Stimulated activated CD8-positive, alpha-beta memory T cell treated with anti-CD3 and anti-CD28 coated beads, Interleukin-4, amount 100 ng/mL, for 1 hour (primary cell): Measurements from ENCODE around the gene ZNF582.

ENCODE experiments used
- DNase-seq, 2 donors: peaks; one replicate each; pipeline ENCODE4 v3.0.0-alpha.2; 2020; ENCODE audit warnings: low read depth in 2 of 2, low spot score in 1 of 2

Gene ZNF582

DNA sequence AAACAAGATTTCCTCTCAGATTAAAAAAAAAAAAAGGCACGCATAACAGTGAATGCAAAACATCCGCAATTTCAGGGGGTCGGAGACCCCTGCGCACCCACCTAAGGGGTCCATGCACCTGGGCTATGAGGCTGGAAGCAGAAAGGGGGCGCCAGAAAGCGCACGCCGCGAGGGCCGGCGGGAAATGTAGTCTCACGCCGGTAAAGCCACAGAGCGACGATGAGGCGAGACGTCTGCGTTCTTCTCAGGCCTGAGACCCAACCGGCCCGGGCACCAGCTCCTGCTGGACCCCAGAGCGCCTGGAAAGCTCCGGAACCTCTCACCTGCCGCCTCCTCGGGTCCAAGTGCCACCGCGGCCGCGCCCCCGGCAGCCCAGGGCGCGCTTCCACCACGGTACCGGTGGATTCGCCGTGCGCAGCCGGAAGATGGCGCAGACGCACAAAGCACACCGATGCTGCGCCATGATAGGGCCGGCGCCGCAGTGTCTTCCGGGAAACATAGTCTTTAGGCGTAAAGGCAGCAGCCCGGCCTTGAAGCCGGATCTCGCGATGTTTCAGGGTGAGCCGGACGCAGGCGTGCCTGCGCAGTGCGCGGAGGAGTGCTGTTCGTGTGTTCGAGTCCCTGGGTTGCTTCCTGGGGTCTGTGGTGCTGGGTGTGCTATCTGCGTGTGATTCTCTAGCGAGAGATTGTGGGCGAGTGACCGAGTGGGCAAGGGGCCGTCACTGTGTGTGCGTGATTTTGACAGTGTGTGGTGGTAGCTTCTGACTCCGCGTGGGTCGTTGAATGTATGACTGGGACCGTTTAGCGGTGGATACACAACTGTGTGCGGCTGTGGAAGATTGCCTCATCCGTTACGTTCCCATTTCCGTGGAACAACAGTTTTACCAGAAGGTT, at the start of gene ZNF582:
TSS of gene ZNF582 (minus strand) at position 416 of the 894 bp plus-strand sequence. CDS start 1,782 bp downstream, outside the sequence.
- DNase-seq = peak; percentile 68 to 82

DNA sequence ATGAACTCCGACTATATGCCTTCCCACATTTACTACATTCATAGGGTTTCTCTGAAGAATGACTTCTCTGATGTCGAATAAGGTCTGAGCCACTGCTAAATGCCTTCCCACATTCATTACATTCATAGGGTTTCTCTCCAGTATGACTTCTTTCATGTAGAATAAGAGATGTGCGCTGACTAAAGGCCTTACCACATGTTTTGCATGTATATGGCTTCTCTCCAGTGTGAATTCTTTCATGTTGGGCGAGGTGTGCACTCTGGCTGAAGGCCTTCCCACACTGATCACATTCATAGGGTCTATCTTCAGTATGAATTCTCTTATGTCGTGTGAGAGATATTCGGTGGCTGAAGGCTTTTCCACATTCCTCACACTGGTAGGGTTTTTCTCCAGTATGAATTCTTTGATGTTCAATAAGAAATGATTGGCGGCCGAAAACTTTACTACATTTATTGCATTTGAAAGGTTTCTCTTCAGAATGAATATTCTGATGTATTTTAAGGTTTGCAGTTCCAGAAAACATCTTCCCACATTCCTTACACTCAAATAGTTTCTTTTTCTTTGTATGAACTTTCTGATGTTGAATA, 48.0 kb upstream of the ZNF582 start:
- no peak for DNase-seq

- DNase-seq = no peak
Observed at GRCh38 chr19:56423985-56424353, 30.6 kb upstream of the ZNF582 start.

GRCh38 chr19:56423276-56423984, 30.1 kb upstream of the ZNF582 start:
- no peak for DNase-seq

- no peak for DNase-seq
Observed at GRCh38 chr19:56405062-56405461, 11.7 kb upstream of the ZNF582 start.

DNA sequence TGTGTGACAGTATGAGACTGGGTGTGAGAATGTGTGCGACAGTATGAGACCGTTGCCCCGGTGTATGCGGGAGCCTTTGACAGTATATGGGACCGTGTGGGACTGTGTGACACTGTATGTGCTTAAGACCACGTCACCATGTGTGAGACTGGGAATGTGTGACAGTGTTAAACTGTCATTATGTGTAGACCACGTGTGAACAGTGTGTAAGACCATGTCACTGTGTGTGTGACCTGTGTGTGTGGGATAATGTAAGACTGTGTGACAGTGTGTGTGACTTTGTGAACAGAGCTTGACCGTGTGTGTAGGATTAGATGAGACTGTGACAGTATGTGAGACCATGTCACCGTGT, 11.3 kb upstream of the ZNF582 start:
- no peak for DNase-seq

DNA sequence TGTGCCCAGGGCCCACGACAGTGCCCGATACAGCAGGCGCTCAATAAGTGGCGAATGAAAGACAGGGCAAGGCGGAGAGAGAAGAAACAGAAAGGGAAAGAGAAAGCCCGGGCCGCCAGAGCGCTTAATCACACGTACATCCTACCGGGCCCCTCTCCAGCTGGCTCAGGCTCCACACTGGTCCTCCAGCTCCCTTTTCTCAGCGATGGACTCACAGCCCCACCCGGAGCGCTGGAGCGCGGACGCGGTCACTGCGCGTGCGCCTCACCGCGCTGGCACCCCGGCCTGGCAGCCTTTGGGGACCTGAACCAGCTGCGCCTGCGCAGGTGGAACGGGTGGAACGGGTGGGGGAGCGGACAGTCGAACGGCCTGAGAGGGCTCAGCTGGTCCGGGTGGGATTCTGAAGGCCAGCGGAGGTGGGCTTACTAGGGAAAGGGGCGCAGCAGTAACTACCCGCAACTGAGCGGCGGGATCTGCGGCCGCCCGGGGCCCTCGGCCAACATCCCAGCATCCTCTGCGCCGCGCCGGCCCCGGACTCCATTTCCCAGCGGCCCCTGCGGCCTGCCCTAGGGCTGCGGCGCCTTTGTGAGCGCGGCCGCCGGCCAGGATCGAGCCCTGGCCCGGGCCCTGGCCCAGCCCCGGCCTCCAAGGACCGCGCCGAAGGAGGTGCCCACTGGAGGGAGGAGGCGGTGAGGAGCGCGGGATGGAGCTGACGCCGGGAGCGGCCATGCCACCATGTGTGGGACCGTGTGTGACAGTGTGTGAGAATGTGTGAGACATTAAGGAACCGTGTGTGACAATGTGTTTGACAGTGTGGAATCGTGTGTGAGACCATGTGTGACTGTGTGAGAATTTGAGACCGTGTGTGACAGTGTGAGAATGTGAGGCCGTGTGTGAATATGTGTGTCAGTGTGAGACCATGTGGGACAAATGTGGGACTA, 10.7 kb upstream of the ZNF582 start, which contains the start of gene ZNF583:
TSS of gene ZNF583 (plus strand) at position 569 of the 941 bp plus-strand sequence. CDS start 2,783 bp downstream, outside the sequence.
- peak; percentile 64 to 86 for DNase-seq

- DNase-seq = no peak
Observed at GRCh38 chr19:56403261-56403660, 9.9 kb upstream of the ZNF582 start.

GRCh38 chr19:56400485-56400884, 7.2 kb upstream of the ZNF582 start:
- DNase-seq = no peak

DNA sequence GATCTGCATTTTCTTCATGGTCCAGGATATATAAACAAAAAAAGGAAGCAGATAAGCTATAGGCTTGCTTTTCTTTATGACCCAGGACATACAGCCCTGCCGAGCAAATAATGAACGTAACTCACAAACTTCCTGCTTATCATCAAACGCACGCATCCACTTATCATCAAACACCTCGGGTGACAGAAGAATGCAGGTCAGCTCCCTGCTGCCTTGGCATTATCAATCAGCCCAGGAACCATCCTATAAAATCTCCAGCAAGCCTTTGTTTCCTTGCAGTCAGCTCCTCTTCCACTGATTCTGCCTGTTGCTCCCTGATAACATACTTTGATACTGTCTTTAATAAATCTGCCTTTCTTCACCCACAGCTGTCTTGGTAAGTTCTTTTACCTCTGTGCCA, 5.5 kb upstream of the ZNF582 start:
- no peak for DNase-seq

GRCh38 chr19:56383826-56384605, 9.3 kb downstream of the ZNF582 start:
- no peak for DNase-seq

- DNase-seq = no peak
Observed at GRCh38 chr19:56377105-56377924, 16.0 kb downstream of the ZNF582 start.

GRCh38 chr19:56372281-56372680, 21.1 kb downstream of the ZNF582 start:
- no peak for DNase-seq

DNA sequence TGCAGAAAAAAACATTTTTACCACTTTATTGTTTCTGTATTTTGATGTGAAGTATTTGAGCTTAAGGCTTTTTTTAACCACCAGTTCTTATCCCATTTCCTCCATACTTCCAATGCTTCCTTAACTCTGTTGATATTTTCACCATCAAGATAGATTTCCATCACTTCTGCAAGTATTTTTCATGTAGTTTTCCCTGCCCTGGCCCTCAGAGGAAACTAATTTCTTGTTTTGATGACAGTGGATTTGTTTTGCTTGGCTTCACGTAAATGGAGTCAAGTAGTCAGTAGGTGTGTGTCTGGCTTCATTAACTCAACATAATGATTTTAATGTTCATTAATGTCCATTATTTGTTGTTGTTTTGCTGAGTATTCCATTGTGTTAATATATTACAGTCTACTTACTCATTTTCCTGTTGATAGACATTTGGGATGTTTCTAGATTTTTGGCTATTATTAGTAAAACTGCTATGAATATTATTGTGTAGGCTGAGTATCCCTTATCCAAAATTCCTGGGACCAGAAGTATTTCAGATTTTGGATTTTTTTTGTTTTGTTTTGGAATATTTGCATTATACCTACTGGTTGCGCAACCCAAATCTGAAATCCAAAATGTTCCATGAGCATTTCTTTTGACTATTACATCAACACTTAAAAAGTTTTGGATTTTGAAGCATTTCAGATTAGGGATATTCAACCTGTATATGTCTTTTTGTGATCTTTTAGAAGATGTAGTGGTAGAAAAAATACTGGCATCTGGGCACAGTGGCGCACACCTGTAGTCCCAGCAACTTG, 23.3 kb downstream of the ZNF582 start:
- DNase-seq = no peak

DNA sequence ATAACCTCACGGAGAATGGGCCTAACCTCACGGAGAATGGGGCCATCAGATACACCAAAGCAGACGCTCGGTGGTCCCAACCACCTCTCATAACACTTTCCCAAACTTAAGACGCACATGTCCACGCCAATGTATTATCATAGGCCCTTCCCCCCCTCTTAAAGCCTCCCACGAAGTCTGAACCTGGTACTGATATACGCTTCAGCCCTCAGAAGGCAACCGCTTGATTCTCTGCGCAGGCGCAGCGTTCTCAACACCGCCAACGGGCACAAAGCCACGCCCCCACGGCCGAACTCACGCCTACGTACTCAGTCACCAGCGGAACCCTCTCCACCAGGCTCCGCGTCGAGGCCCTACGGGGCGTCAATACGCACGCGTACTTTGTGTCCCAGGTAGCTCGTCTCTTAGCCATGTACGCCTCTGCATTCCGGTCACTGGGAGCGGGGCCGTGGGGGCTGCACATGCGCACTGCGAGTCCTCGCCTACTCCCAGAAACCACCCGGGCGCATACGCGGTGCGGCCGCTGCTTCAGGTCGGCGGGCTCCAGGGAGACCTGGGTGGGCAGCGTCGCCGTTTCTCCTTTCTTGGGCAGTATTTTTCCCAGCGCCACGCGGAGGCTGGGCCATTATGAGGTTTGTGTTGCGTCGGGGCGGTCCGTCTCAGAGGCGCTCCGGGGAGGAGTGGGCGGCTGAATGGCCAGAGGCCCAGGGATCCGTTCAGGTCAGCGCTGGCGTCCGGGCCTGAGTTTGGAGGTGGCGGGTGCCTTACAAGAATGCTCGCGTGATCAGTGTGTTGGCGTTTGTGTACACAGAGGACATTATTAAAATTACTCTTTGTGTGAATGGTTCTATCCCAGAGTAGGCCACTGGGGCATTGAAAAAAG, 25.3 kb downstream of the ZNF582 start:
- DNase-seq = peak; percentile 58 to 63

GRCh38 chr19:56360841-56361240, 32.5 kb downstream of the ZNF582 start:
- DNase-seq = no peak

DNA sequence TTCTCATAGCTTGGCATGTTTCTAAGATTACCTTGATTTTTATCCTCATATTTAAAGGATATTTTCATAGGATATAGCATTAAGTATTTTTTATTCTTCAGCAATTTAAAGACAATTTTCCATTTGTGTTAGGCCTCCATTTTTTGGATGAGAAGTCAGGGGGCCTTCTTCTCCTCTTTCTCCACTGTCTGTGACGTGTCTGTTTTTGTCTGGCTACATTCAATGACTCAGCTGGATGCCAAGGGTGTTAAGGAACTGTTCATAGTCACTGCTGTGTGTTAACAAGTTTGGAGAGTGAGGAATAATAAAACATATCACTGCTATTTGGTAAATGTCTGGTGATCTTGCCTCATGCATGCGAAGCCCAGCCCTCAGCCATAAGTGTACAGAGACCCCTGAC, 36.4 kb downstream of the ZNF582 start:
- no peak for DNase-seq
